ENCODE measurements around the gene SCN3A.

SCN3A gene

DNA sequence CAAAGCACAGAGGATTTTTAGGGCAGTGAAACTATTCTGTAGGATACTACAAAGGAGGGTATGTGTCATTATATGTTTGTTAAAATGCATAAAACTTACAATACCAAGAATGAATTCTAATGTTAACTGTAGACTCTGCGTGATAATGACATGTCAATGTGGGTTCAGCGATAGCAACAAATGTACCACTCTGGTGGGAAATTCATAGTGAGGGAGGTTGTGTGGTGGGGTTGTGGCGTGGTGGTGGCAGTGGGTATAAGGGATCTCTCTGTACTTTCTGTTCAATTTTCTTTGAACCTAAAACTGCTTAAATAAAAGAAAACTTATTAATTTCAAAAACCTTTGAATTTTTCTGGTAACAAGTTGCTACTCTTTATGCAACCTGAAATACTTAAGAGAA, 149.2 kb downstream of the SCN3A start:
- TF ChIP-seq TAF1 (IDR thresholded peaks at IDR 0.05; ENCODE audit: low read depth) (no peak), EGR1 (IDR thresholded peaks at IDR 0.05) (no peak), TEAD4 (IDR thresholded peaks at IDR 0.05) (no peak), NFIC (IDR thresholded peaks at IDR 0.05) (no peak), YY1 (IDR thresholded peaks at IDR 0.05; ENCODE audit: low read depth) (no peak), ZBTB7A (IDR thresholded peaks at IDR 0.05; ENCODE audit: low read depth) (no peak), CREB1 (IDR thresholded peaks at IDR 0.05; ENCODE audit: low read depth) (no peak), EP300 (IDR thresholded peaks at IDR 0.05; ENCODE audit: borderline replicate concordance) (no peak), CEBPB (IDR thresholded peaks at IDR 0.05) (no peak), TCF12 (IDR thresholded peaks at IDR 0.05; ENCODE audit: low read depth) (no peak), FOXM1 (IDR thresholded peaks at IDR 0.05; ENCODE audit: borderline replicate concordance, low read depth) (no peak), RAD21 (IDR thresholded peaks at IDR 0.05; ENCODE audit: low read depth) (no peak)
- TF ChIP-seq, protein P1, sequence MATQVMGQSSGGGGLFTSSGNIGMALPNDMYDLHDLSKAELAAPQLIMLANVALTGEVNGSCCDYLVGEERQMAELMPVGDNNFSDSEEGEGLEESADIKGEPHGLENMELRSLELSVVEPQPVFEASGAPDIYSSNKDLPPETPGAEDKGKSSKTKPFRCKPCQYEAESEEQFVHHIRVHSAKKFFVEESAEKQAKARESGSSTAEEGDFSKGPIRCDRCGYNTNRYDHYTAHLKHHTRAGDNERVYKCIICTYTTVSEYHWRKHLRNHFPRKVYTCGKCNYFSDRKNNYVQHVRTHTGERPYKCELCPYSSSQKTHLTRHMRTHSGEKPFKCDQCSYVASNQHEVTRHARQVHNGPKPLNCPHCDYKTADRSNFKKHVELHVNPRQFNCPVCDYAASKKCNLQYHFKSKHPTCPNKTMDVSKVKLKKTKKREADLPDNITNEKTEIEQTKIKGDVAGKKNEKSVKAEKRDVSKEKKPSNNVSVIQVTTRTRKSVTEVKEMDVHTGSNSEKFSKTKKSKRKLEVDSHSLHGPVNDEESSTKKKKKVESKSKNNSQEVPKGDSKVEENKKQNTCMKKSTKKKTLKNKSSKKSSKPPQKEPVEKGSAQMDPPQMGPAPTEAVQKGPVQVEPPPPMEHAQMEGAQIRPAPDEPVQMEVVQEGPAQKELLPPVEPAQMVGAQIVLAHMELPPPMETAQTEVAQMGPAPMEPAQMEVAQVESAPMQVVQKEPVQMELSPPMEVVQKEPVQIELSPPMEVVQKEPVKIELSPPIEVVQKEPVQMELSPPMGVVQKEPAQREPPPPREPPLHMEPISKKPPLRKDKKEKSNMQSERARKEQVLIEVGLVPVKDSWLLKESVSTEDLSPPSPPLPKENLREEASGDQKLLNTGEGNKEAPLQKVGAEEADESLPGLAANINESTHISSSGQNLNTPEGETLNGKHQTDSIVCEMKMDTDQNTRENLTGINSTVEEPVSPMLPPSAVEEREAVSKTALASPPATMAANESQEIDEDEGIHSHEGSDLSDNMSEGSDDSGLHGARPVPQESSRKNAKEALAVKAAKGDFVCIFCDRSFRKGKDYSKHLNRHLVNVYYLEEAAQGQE (IDR thresholded peaks at IDR 0.05; ENCODE audit: low read depth) = no peak
- TF ChIP-seq, protein P2, sequence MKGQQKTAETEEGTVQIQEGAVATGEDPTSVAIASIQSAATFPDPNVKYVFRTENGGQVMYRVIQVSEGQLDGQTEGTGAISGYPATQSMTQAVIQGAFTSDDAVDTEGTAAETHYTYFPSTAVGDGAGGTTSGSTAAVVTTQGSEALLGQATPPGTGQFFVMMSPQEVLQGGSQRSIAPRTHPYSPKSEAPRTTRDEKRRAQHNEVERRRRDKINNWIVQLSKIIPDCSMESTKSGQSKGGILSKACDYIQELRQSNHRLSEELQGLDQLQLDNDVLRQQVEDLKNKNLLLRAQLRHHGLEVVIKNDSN (IDR thresholded peaks at IDR 0.05) = no peak
- TF ChIP-seq, protein P3, sequence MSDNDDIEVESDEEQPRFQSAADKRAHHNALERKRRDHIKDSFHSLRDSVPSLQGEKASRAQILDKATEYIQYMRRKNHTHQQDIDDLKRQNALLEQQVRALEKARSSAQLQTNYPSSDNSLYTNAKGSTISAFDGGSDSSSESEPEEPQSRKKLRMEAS (IDR thresholded peaks at IDR 0.05) = no peak

DNA sequence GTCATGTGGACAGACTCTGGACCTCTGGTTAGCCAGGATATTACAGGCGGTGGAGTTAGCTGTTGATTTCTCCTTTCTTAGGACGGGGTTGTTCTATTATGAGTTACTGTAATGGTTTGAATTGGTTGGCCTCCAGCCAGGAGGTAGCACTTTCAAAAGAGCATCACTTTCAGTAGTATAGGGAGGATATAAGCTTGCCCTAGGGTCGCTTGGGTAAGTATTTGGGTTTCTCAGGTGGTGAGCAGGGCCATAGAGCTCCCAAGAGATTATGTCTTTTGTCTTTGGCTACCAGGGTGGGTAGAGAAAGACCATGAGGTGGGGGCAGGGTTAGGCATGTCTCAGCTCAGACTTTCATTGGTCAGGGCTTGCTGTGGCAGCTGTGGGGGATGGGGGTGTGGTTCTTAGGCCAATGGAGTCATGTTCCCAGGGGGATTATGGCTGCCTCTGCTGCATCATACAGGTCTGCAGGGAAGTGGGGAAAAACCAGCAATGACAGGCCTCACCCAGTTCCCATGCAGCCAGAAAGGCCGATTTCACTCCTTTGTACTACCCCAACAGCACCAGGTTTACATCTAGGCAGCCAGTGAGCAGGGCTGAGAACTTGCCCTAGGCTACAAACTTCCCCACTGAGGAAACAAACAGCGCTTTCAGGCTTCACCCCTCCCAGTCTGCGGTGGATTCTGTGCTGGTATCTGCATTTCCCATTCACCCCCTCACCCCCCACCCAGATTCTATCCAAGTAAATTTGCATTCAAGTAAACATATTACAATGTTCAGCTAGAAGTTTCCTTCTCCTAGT, 159.1 kb downstream of the SCN3A start:
- TF ChIP-seq, protein P2 (IDR thresholded peaks at IDR 0.05) = no peak
- no peak for TF ChIP-seq YY1 (IDR thresholded peaks at IDR 0.05; ENCODE audit: low read depth)

Measured in Ishikawa (cell line).